ENCODE results near the gene TEDC1.

GRCh38 chr14:105486163-105486973 lies 4.7 kb upstream of the TEDC1 start, which contains the start of gene CRIP1:
- TF ChIP-seq, protein P1, sequence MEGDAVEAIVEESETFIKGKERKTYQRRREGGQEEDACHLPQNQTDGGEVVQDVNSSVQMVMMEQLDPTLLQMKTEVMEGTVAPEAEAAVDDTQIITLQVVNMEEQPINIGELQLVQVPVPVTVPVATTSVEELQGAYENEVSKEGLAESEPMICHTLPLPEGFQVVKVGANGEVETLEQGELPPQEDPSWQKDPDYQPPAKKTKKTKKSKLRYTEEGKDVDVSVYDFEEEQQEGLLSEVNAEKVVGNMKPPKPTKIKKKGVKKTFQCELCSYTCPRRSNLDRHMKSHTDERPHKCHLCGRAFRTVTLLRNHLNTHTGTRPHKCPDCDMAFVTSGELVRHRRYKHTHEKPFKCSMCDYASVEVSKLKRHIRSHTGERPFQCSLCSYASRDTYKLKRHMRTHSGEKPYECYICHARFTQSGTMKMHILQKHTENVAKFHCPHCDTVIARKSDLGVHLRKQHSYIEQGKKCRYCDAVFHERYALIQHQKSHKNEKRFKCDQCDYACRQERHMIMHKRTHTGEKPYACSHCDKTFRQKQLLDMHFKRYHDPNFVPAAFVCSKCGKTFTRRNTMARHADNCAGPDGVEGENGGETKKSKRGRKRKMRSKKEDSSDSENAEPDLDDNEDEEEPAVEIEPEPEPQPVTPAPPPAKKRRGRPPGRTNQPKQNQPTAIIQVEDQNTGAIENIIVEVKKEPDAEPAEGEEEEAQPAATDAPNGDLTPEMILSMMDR (IDR thresholded peaks at IDR 0.05): no peak
- TF ChIP-seq POLR2A (IDR thresholded peaks at IDR 0.05): no peak
- no peak for TF ChIP-seq POLR2AphosphoS5 (IDR thresholded peaks at IDR 0.05)

Data from breast epithelium (tissue), 3 donors.